Heart left ventricle (tissue), 16 donors: Measurements from ENCODE around the gene LNX1. TPM values are rescaled to one million over a fixed set of nuclear protein-coding genes. Genes with fewer than 3 reads are reported as not detected.

Source experiments
- ATAC-seq, 4 donors: fragments of 200-7000 bp; cut with Tn5 transposase; one replicate each; pipeline ENCODE4 v1.9.1; 2020 to 2022; ENCODE audit warnings: moderate library complexity in 4 of 4, mild to moderate bottlenecking in 3 of 4, moderate number of reproducible peaks in 1 of 4
- DNase-seq, 5 donors: peaks; one replicate each; pipeline ENCODE4 v3.0.0-alpha.2; 2020
- H3K27ac ChIP-seq, 12 donors: fragments of 200-600 bp; sonication (generic) in 4 of 12; one replicate each; pipeline versions ENCODE4 v1.5.0 to v1.8.0; 2016 to 2022; ENCODE audit warnings: mild to moderate bottlenecking in 2 of 12
- H3K27me3 ChIP-seq, 9 donors: fragments of 200-600 bp; sonication (generic) in 2 of 9; one replicate each; pipeline versions ENCODE4 v1.5.1 to v1.8.0; 2016 to 2022; ENCODE audit warnings: mild to moderate bottlenecking in 3 of 9
- H3K36me3 ChIP-seq, 9 donors: fragments of 200-600 bp; sonication (generic) in 2 of 9; one replicate each; pipeline versions ENCODE4 v1.5.0 to v1.8.0; 2018 to 2022; ENCODE audit warnings: mild to moderate bottlenecking in 2 of 9
- H3K4me1 ChIP-seq, 12 donors: fragments of 200-600 bp; sonication (generic) in 4 of 12; one replicate each; pipeline versions ENCODE4 v1.5.0 to v1.8.0; 2016 to 2022; ENCODE audit warnings: mild to moderate bottlenecking in 3 of 12
- H3K4me3 ChIP-seq, 12 donors: fragments of 200-600 bp; sonication (generic) in 4 of 12; one replicate each; pipeline versions ENCODE4 v1.5.0 to v1.8.0; 2017 to 2022; ENCODE audit warnings: mild to moderate bottlenecking in 9 of 12, moderate library complexity in 4 of 12
- H3K9me3 ChIP-seq, 12 donors: fragments of 200-600 bp; sonication (generic) in 4 of 12; one replicate each; pipeline versions ENCODE4 v1.5.0 to v1.8.0; 2016 to 2022; ENCODE audit warnings: mild to moderate bottlenecking in 1 of 12
- POLR2A ChIP-seq, 2 donors: fragments of 450-650 bp; IDR thresholded peaks; one replicate each; pipeline ENCODE4 v1.6.1; 2017; ENCODE audit warnings: antibody characterized with exemption in 2 of 2, mild to moderate bottlenecking in 2 of 2, moderate library complexity in 2 of 2
- WGBS, 4 donors: extraction: QIAGEN DNeasy Blood & Tissue Kit in 2 of 4; methylation state at CpG; one replicate each; pipeline versions ENCODE4 v1.1.5 to v1.1.7; 2013 to 2018; 5-methylcytosine and 5-hydroxymethylcytosine counted together
- intact Hi-C, 10 donors: fragments of 100-400 bp; cut with DNase I; formaldehyde crosslinking; loops; one replicate each; pipeline versions ENCODE4 v1.11.1 to v1.14.2; 2022
- polyA plus RNA-seq, 2 donors: library from polyadenylated mRNA; stranded (reverse); fragments of 200-250 nt; gene quantifications; one replicate each; pipeline ENCODE4 v1.2.3, GENCODE V29; 2013
- total RNA-seq, 9 donors: library from RNA; depleted of rRNA in 2 of 9; stranded (reverse); fragments of >200 nt in 2 of 9; fragmentation: NEBNext Ultra II Directional in 3 of 9; extraction: Animal tissue kit (Norgen Biotek cat#: 25700) in 3 of 9; gene quantifications; one replicate each; pipeline versions ENCODE4 v1.1.0 to v1.2.4, GENCODE V29; 2016 to 2023
- TF ChIP-seq, protein P1 (sequence below), 12 donors: fragments of 200-600 bp; sonication (generic) in 4 of 12; IDR thresholded peaks; one replicate each; pipeline versions ENCODE4 v1.5.0 to v1.8.0; 2018 to 2022; ENCODE audit warnings: antibody characterized with exemption in 12 of 12, mild to moderate bottlenecking in 5 of 12
- donor health status: ischemic (EF 13 %, LVEDD 7.1; RV severe dilation, severe dysfunction).
- donor health status: healthy with polysubstance abuse.
- donor health status: DM: no; HTN: yes; CAD: no.
- donor health status: DM: no; HTN: no; CAD: no.
- donor health status: ischemic (EF 25% LVEDD 6.9; RV normal size, moderate dysfunction).
- donor health status: ischemic (EF 25% LVEDD 5.7; RV mildly dilated, moderate dysfunction).
- donor health status: healthy.
- donor health status: DM: yes; HTN: yes; CAD: no.
- donor health status: ischemic (EF 35%, LVEDD 5.7; RV mildly dilated, moderate dysfunction).
- donor health status: nonischemic (EF 11% LVEDD 7.7; RV severe dilation, severe dysfunction).
- donor health status: DM: yes; HTN: yes; CAD: no.
- donor health status: PGD.
- donor health status: ischemic (EF 29% LVEDD 5.4; RV normal size, mild dysfunction).
- donor health status: nonischemic (EF 23%, LVEDD 6.1; RV moderate dilation, normal function).

The LNX1 gene
- total and polyA plus RNA-seq, 11 donors, result 3.4 to 15.7 (median 6.7) TPM

DNA sequence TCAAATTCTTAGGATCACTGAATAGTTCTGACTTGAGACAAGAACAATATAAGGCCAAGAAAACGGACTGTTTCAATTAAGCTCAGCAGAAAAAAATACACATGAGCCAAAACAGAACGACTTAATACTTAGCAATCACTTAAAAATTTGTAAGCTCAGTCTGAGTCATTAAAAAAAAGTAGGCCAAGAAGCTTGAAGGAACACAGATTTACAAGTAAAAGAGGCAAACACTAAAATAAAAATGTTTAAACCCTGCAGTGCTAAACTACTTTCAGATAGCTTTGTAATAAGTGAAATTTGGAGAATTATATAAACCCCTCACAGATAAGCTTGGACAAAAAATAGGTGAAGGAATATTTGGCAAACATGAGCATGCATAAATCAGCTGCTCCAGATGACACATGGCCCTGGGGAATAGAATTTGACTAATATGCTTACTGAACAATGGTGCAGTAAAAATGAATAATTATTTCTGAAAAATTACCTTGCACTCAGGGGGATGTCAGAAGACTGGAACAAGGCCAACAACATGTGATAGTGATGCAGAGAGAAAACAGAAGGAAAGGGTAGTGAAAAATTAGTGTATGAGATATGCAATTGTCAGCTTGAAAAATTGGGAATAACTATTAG lies 49.6 kb downstream of the LNX1 start:
- ATAC-seq, result peak in 3 of 4 donors; percentile 69 to 86 (median 78)
- Histone ChIP-seq H3K27ac (peak overlapping the region in 9 of 12 donors; percentile 12 to 84 (median 60)), H3K4me3 (no peak overlapping the region), H3K4me1 (peaks cover 0 to 36% (median 11%) of the 10 kb centered on the region in 12 donors), H3K9me3 (no peaks in the 10 kb centered on the region), H3K27me3 (no peaks in the 10 kb centered on the region), H3K36me3 (no peaks in the 10 kb centered on the region)
- intact Hi-C loops, result no loop called here
- DNase-seq, result no peak
- no peak for TF ChIP-seq POLR2A (IDR thresholded peaks at IDR 0.05)
- TF ChIP-seq, protein P1, sequence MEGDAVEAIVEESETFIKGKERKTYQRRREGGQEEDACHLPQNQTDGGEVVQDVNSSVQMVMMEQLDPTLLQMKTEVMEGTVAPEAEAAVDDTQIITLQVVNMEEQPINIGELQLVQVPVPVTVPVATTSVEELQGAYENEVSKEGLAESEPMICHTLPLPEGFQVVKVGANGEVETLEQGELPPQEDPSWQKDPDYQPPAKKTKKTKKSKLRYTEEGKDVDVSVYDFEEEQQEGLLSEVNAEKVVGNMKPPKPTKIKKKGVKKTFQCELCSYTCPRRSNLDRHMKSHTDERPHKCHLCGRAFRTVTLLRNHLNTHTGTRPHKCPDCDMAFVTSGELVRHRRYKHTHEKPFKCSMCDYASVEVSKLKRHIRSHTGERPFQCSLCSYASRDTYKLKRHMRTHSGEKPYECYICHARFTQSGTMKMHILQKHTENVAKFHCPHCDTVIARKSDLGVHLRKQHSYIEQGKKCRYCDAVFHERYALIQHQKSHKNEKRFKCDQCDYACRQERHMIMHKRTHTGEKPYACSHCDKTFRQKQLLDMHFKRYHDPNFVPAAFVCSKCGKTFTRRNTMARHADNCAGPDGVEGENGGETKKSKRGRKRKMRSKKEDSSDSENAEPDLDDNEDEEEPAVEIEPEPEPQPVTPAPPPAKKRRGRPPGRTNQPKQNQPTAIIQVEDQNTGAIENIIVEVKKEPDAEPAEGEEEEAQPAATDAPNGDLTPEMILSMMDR (IDR thresholded peaks at IDR 0.05), result no peak
- WGBS, 4 donors, result 38 to 48% (median 40%) methylated on average over 2 of the region's 2 CpGs

DNA sequence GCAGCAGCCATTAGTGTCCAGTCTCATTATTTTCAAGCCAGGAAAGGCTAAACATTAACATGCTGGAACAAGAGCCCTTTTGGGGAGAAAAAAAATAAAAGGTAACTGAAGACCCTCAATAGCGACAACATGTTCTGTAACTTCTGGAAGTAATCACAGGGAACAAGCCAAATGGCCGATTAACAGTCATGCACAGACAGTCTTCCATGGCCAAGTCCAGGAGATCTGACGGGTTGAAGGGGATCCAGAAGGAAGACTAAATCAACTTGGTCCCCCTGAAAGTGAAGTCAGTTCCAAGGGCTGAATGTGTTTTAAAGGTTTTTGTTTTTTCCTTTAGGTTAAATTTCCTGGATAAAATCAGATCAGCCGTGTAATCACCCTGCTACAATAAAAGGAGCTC lies 52.5 kb downstream of the LNX1 start:
- Histone ChIP-seq H3K9me3 (no peaks in the 10 kb centered on the region), H3K27me3 (no peaks in the 10 kb centered on the region), H3K4me1 (peaks cover 0 to 41% (median 13%) of the 10 kb centered on the region in 12 donors), H3K36me3 (no peaks in the 10 kb centered on the region), H3K27ac (no peak overlapping the region), H3K4me3 (no peak overlapping the region)
- DNase-seq (no peak), ATAC-seq (no peak)
- WGBS, 4 donors, result 83 to 90% (median 84%) methylated on average over 4 of the region's 4 CpGs
- intact Hi-C loops, result loop anchor here in 3 of 10 donors (5.0 to 10.0 kb wide), 3 partner anchors 114 to 166 kb away; no protein-coding TSS in a partner anchor
- TF ChIP-seq, protein P1 (IDR thresholded peaks at IDR 0.05), result no peak
- TF ChIP-seq POLR2A (IDR thresholded peaks at IDR 0.05), result no peak

DNA sequence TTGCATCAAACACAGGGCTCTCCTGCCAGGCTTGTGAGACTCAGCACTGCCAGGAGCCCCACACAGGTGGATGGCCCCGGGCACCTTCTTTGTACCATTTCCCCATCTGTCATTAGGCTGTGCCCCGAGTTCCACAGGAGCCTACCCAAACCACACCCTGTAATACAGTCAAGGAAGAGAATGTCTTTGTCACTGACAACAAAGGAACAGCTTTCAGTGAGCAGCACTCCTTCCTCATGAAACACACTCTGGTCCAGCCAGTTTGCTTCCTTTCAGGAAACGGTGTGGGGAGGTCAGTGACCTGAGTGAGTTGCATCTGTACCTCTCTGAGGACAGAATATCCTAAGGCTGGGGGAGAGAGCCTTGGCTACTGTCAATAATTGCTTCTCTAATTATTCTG lies 53.7 kb downstream of the LNX1 start:
- peaks cover 0 to 37% (median 13%) of the 10 kb centered on the region in 12 donors for H3K4me1 ChIP-seq

DNA sequence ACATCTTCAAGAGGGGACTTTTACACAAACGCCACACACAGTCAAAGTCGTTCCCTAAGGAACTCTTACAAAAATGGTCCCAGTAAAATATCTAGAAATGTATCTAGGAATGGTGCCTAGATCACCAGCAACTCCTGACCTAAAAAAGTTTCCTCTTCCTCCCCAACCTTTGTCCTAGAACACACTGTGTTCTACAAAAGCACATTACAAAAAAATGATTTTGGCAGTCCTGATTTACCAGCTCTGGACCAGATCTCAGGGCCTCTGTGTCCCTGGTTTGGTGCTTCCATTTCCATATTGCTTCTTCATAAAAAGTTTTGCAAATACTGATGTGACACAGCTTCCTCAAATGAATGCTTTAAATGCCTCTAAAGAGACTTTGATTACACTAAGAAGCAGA lies 55.0 kb downstream of the LNX1 start:
- DNase-seq, result no peak
- no peaks in the 10 kb centered on the region for H3K36me3 ChIP-seq
- H3K27ac ChIP-seq, result peak overlapping the region in 7 of 12 donors; percentile 2 to 77 (median 51)
- peak in 2 of 4 donors; percentile 29 to 43 for ATAC-seq
- WGBS, 4 donors, result 63 to 73% (median 68%) methylated on average over 2 of the region's 2 CpGs
- TF ChIP-seq POLR2A (IDR thresholded peaks at IDR 0.05), result no peak
- TF ChIP-seq, protein P1 (IDR thresholded peaks at IDR 0.05), result no peak
- no peaks in the 10 kb centered on the region for H3K27me3 ChIP-seq
- no peak overlapping the region for H3K4me3 ChIP-seq
- no peaks in the 10 kb centered on the region for H3K9me3 ChIP-seq
- intact Hi-C loops, result loop anchor here in 4 of 10 donors (2.0 to 10.0 kb wide), 4 partner anchors 110 to 168 kb away; no protein-coding TSS in a partner anchor
- H3K4me1 ChIP-seq, result peaks cover 0 to 28% (median 4%) of the 10 kb centered on the region in 12 donors

More for the DNA sequence above, 53.7 kb downstream of the LNX1 start:
- Histone ChIP-seq H3K27me3 (no peaks in the 10 kb centered on the region), H3K9me3 (no peaks in the 10 kb centered on the region), H3K27ac (peak overlapping the region in 7 of 12 donors; percentile 2 to 77 (median 45)), H3K36me3 (no peaks in the 10 kb centered on the region), H3K4me3 (no peak overlapping the region)
- ATAC-seq (peak; percentile 12 to 64 (median 38)), DNase-seq (peak in 1 of 5 donors; percentile 32)
- TF ChIP-seq, protein P1 (IDR thresholded peaks at IDR 0.05), result no peak
- TF ChIP-seq POLR2A (IDR thresholded peaks at IDR 0.05), result no peak
- 44 to 61% (median 51%) methylated on average over 3 of the region's 3 CpGs for WGBS, 4 donors
- intact Hi-C loops, result loop anchor here in 4 of 10 donors (2.0 to 10.0 kb wide), 4 partner anchors 109 to 167 kb away; no protein-coding TSS in a partner anchor
